ENCODE measurements around the gene SUCNR1. TPM values are rescaled to one million over a fixed set of nuclear protein-coding genes. Genes with fewer than 3 reads are reported as not detected.
A peak's percentile ranks its signal among the peaks of the same experiment; 100 is the strongest.

The SUCNR1 gene
- total and polyA plus RNA-seq, 2 donors (not counting 1 experiment from before 2014, with no cell fraction given) = under 0.01 to 0.02 TPM

GRCh38 chr3:151924753-151925152, 51.3 kb downstream of the SUCNR1 start:
- Histone ChIP-seq H3K27me3 (ENCODE audit: control insufficient read depth, insufficient read depth, low read length) (no peaks in the 10 kb centered on the region), H3K36me3 (ENCODE audit: control insufficient read depth, insufficient read depth, low read length) (no peaks in the 10 kb centered on the region), H3K4me3 (replicated peaks in 1 of 4; ENCODE audit: control extremely low read depth in 1 of 4, insufficient read depth in 1 of 4, low read depth in 3 of 4, low read length in 4 of 4) (no peak overlapping the region), H3K4me1 (ENCODE audit: control insufficient read depth, extremely low read depth, insufficient read depth, low read length) (peaks cover 9% of the 10 kb centered on the region), H3K9ac (ENCODE audit: insufficient read depth, low read length) (no peak overlapping the region), H3K4me2 (ENCODE audit: extremely low read depth, insufficient read depth, low read length) (no peak overlapping the region), H3K27ac (ENCODE audit: insufficient read depth, low read length) (no peak overlapping the region), H3K79me2 (ENCODE audit: control insufficient read depth, insufficient read depth, low read length) (no peaks in the 10 kb centered on the region), H4K20me1 (ENCODE audit: control insufficient read depth, extremely low read depth, insufficient read depth, low read length) (no peaks in the 10 kb centered on the region), H2AFZ (ENCODE audit: low read length) (no peak overlapping the region), H3K9me3 (ENCODE audit: control insufficient read depth, insufficient read depth, low read depth, low read length) (no peaks in the 10 kb centered on the region)
- DNase-seq (ENCODE audit: low read depth in 2 of 2) = no peak
- TF ChIP-seq, protein P1, sequence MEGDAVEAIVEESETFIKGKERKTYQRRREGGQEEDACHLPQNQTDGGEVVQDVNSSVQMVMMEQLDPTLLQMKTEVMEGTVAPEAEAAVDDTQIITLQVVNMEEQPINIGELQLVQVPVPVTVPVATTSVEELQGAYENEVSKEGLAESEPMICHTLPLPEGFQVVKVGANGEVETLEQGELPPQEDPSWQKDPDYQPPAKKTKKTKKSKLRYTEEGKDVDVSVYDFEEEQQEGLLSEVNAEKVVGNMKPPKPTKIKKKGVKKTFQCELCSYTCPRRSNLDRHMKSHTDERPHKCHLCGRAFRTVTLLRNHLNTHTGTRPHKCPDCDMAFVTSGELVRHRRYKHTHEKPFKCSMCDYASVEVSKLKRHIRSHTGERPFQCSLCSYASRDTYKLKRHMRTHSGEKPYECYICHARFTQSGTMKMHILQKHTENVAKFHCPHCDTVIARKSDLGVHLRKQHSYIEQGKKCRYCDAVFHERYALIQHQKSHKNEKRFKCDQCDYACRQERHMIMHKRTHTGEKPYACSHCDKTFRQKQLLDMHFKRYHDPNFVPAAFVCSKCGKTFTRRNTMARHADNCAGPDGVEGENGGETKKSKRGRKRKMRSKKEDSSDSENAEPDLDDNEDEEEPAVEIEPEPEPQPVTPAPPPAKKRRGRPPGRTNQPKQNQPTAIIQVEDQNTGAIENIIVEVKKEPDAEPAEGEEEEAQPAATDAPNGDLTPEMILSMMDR (conservative IDR thresholded peaks at IDR 0.05 in 1 of 2, IDR thresholded peaks at IDR 0.05 in 1 of 2; ENCODE audit: low read depth in 1 of 2, low read length in 2 of 2) = no peak
- TF ChIP-seq EZH2 (IDR thresholded peaks at IDR 0.05; ENCODE audit: low read length, missing control alignments) = no peak

DNA sequence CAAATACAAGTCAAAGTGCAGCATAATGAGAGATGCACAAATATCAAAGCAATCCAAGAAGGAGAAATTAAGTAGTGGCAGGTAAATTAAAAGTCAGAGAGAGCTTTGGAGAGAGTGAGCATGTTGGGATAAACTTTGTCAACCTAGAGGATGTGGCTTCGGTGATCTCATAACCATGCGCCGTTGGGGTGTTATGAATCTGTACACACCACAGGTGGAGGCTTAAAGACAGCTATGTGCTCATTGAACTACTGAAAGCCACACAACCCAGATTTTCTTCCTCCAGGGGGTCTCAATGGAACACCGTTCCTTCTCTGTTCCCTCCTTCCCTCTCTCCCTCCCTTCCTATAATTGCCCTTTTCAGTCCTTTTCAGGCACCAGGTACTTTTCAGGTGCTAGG, 52.0 kb downstream of the SUCNR1 start:
- H3K27me3 ChIP-seq (ENCODE audit: control insufficient read depth, insufficient read depth, low read length) = no peaks in the 10 kb centered on the region
- peak in 1 of 2 donors; percentile 63 for DNase-seq (ENCODE audit: low read depth in 2 of 2)
- H3K9me3 ChIP-seq (ENCODE audit: control insufficient read depth, insufficient read depth, low read depth, low read length) = no peaks in the 10 kb centered on the region
- H3K4me3 ChIP-seq (replicated peaks in 1 of 4; ENCODE audit: control extremely low read depth in 1 of 4, insufficient read depth in 1 of 4, low read depth in 3 of 4, low read length in 4 of 4) = no peak overlapping the region
- H3K9ac ChIP-seq (ENCODE audit: insufficient read depth, low read length) = no peak overlapping the region
- H3K79me2 ChIP-seq (ENCODE audit: control insufficient read depth, insufficient read depth, low read length) = no peaks in the 10 kb centered on the region
- H2AFZ ChIP-seq (ENCODE audit: low read length) = no peak overlapping the region
- no peaks in the 10 kb centered on the region for H4K20me1 ChIP-seq (ENCODE audit: control insufficient read depth, extremely low read depth, insufficient read depth, low read length)
- no peaks in the 10 kb centered on the region for H3K36me3 ChIP-seq (ENCODE audit: control insufficient read depth, insufficient read depth, low read length)
- H3K4me2 ChIP-seq (ENCODE audit: extremely low read depth, insufficient read depth, low read length) = no peak overlapping the region
- H3K4me1 ChIP-seq (ENCODE audit: control insufficient read depth, extremely low read depth, insufficient read depth, low read length) = peaks cover 9% of the 10 kb centered on the region
- TF ChIP-seq EZH2 (IDR thresholded peaks at IDR 0.05; ENCODE audit: low read length, missing control alignments) = no peak
- TF ChIP-seq, protein P1 (conservative IDR thresholded peaks at IDR 0.05 in 1 of 2, IDR thresholded peaks at IDR 0.05 in 1 of 2; ENCODE audit: low read depth in 1 of 2, low read length in 2 of 2) = no peak
- no peak overlapping the region for H3K27ac ChIP-seq (ENCODE audit: insufficient read depth, low read length)

DNA sequence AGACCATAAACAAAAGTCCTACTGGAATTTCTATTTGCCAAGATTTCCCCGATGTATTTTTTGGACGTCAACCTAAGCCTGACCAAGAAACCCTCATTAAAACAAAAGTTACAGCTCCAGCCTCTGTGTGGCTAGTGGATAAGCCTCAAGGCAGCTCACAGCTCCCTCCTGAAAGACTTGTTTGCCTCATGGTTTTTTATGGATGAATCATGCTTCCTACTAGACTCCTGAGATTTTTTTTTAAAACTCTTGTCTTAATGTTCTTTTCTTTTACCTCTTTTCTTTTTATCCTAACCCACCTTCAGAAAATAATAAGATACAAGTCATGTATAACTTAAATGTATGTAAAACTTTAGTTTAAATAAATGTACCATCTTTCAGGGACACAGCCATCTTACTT, 52.4 kb downstream of the SUCNR1 start:
- Histone ChIP-seq H3K36me3 (ENCODE audit: control insufficient read depth, insufficient read depth, low read length) (no peaks in the 10 kb centered on the region), H3K4me1 (ENCODE audit: control insufficient read depth, extremely low read depth, insufficient read depth, low read length) (peaks cover 9% of the 10 kb centered on the region), H2AFZ (ENCODE audit: low read length) (no peak overlapping the region), H4K20me1 (ENCODE audit: control insufficient read depth, extremely low read depth, insufficient read depth, low read length) (no peaks in the 10 kb centered on the region), H3K4me3 (replicated peaks in 1 of 4; ENCODE audit: control extremely low read depth in 1 of 4, insufficient read depth in 1 of 4, low read depth in 3 of 4, low read length in 4 of 4) (no peak overlapping the region), H3K27me3 (ENCODE audit: control insufficient read depth, insufficient read depth, low read length) (no peaks in the 10 kb centered on the region), H3K4me2 (ENCODE audit: extremely low read depth, insufficient read depth, low read length) (no peak overlapping the region), H3K27ac (ENCODE audit: insufficient read depth, low read length) (no peak overlapping the region), H3K9me3 (ENCODE audit: control insufficient read depth, insufficient read depth, low read depth, low read length) (no peaks in the 10 kb centered on the region), H3K9ac (ENCODE audit: insufficient read depth, low read length) (no peak overlapping the region), H3K79me2 (ENCODE audit: control insufficient read depth, insufficient read depth, low read length) (no peaks in the 10 kb centered on the region)
- DNase-seq (ENCODE audit: low read depth in 2 of 2) = peak; percentile 60 to 94
- no peak for TF ChIP-seq EZH2 (IDR thresholded peaks at IDR 0.05; ENCODE audit: low read length, missing control alignments)
- TF ChIP-seq, protein P1 (conservative IDR thresholded peaks at IDR 0.05 in 1 of 2, IDR thresholded peaks at IDR 0.05 in 1 of 2; ENCODE audit: low read depth in 1 of 2, low read length in 2 of 2) = no peak

Data from fibroblast of lung (primary cell).